HepG2 (cell line): Measurements from ENCODE around the gene PSMD5. TPM values are rescaled to one million over a fixed set of nuclear protein-coding genes. Genes with fewer than 3 reads are reported as not detected.
A peak's percentile ranks its signal among the peaks of the same experiment; 100 is the strongest.

Experiments used
- ADNP ChIP-seq: sonication (generic); formaldehyde crosslinking; IDR thresholded peaks from 2 replicates; pipeline ENCODE4 v1.4.0; 2020; ENCODE audit warnings: missing genetic modification reagents
- AGO1 ChIP-seq: fragments of 200-400 bp; formaldehyde crosslinking; IDR thresholded peaks from 2 replicates; pipeline ENCODE4 v1.6.1; 2017; ENCODE audit warnings: mild to moderate bottlenecking, low read depth, low read length, moderate library complexity; ENCODE audit not compliant: poor library complexity, severe bottlenecking
- DNMT3B ChIP-seq: conservative IDR thresholded peaks from 2 replicates; pipeline ENCODE4 v1.6.1; 2016; ENCODE audit warnings: missing biosample characterization, control low read depth
- HCFC1 ChIP-seq: fragments of 150-350 bp; IDR thresholded peaks from 2 replicates; pipeline ENCODE4 v1.6.1; 2014; ENCODE audit warnings: low read depth, low read length
- HHEX ChIP-seq: IDR thresholded peaks from 2 replicates; pipeline ENCODE4 v1.6.1; 2016; ENCODE audit warnings: control low read depth
- MAFK ChIP-seq, 2 experiments: IDR thresholded peaks in 1 of 2; conservative IDR thresholded peaks in 1 of 2; 2 replicates each; pipeline ENCODE4 v1.6.1; 2011; ENCODE audit warnings: improper control_type of control experiment in 2 of 2, low read length in 2 of 2
- POLR2AphosphoS2 ChIP-seq: IDR thresholded peaks from 2 replicates; pipeline ENCODE4 v1.6.1; 2011; ENCODE audit warnings: low read depth, low read length, improper control_type of control experiment
- RARG ChIP-seq: sonication (generic); formaldehyde crosslinking; IDR thresholded peaks from 2 replicates; pipeline ENCODE4 v1.4.0; 2020; ENCODE audit warnings: low read depth, mild to moderate bottlenecking, missing genetic modification reagents
- SYNCRIP ChIP-seq: fragments of 200-400 bp; formaldehyde crosslinking; IDR thresholded peaks from 2 replicates; pipeline ENCODE4 v1.6.1; 2018; ENCODE audit warnings: mild to moderate bottlenecking, low read depth, low read length; ENCODE audit not compliant: insufficient read depth
- ZMYM4 ChIP-seq: sonication (generic); formaldehyde crosslinking; IDR thresholded peaks from 2 replicates; pipeline ENCODE4 v1.8.1; 2023; ENCODE audit warnings: mild to moderate bottlenecking, missing genetic modification reagents
- ZNF230 ChIP-seq: sonication (generic); formaldehyde crosslinking; IDR thresholded peaks from 2 replicates; pipeline ENCODE4 v1.4.0; 2020; ENCODE audit warnings: mild to moderate bottlenecking, missing genetic modification reagents
- ZNF598 ChIP-seq: sonication (generic); formaldehyde crosslinking; IDR thresholded peaks from 2 replicates; pipeline ENCODE4 v1.5.1; 2020; ENCODE audit warnings: mild to moderate bottlenecking, missing genetic modification reagents, borderline replicate concordance
- ZNF660 ChIP-seq: sonication (generic); formaldehyde crosslinking; IDR thresholded peaks from 2 replicates; pipeline ENCODE4 v1.5.1; 2020; ENCODE audit warnings: mild to moderate bottlenecking, low read depth, missing genetic modification reagents, borderline replicate concordance
- polyA plus RNA-seq, 8 experiments: library from polyadenylated mRNA; depleted of rRNA in 3 of 8; stranded (reverse) in 7 of 8; unstranded in 1 of 8; fragments of >200 nt; fragmentation: Illumina TruSeq in 4 of 8; extraction: Trizol in 4 of 8; gene quantifications; 2 replicates each; pipeline versions ENCODE4 v1.2.1 to v1.2.3, GENCODE V29; 2011 to 2016; ENCODE audit warnings: low read depth in 4 of 8, missing spikeins in 1 of 8, mixed read lengths in 1 of 8; ENCODE audit not compliant: insufficient read depth in 1 of 8
- total RNA-seq, 5 experiments: library from RNA; depleted of rRNA; stranded (reverse); fragments of >200 nt; fragmentation: Illumina TruSeq; extraction: Trizol; gene quantifications; 2 replicates each; pipeline ENCODE4 v1.2.3, GENCODE V29; 2016; ENCODE audit warnings: low read depth in 1 of 5
- TF ChIP-seq, protein P1 (sequence below): sonication (generic); formaldehyde crosslinking; conservative IDR thresholded peaks from 2 replicates; pipeline ENCODE4 v1.4.0; 2020; ENCODE audit warnings: mild to moderate bottlenecking, missing genetic modification reagents, moderate library complexity
- TF ChIP-seq, protein P2 (sequence below): sonication (generic); formaldehyde crosslinking; IDR thresholded peaks from 2 replicates; pipeline ENCODE4 v1.8.1; 2023; ENCODE audit warnings: mild to moderate bottlenecking, moderate library complexity, missing genetic modification reagents
- TF ChIP-seq, protein P3 (sequence below): sonication (generic); formaldehyde crosslinking; IDR thresholded peaks from 2 replicates; pipeline ENCODE4 v1.4.0; 2020; ENCODE audit warnings: low read depth, missing genetic modification reagents
- TF ChIP-seq, protein P4 (sequence below): sonication (generic); formaldehyde crosslinking; IDR thresholded peaks from 2 replicates; pipeline ENCODE4 v1.4.0; 2020; ENCODE audit warnings: missing genetic modification reagents
- TF ChIP-seq, protein P5 (sequence below): IDR thresholded peaks from 2 replicates; pipeline ENCODE4 v1.6.1; 2016; ENCODE audit warnings: low read depth, control low read depth

PSMD5 gene
- total and polyA plus RNA-seq, 2 of the 13 experiments (the other 11 are each of a cell fraction or from before 2014, with no cell fraction given), result 12.7 to 18.1 TPM

DNA sequence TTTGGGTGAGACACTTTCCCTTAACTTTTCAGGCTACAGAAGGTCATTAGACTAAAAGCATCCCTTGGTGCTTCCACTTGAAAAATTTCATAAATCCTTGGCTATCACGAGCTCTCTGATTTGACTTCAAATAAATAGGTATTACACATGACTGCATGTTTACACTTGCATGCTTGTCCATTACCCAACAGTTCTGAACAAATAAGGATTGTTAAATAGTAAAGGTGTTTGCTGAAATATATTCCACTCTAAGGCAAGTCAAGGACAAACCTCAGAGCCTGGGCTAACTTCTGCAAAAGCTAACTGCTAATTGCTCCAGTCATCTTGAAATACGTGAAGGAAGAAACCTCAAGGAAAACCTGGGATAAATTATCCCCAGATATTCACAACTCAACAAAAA lies 64.0 kb downstream of the PSMD5 start (continued):
- TF ChIP-seq, protein P1, sequence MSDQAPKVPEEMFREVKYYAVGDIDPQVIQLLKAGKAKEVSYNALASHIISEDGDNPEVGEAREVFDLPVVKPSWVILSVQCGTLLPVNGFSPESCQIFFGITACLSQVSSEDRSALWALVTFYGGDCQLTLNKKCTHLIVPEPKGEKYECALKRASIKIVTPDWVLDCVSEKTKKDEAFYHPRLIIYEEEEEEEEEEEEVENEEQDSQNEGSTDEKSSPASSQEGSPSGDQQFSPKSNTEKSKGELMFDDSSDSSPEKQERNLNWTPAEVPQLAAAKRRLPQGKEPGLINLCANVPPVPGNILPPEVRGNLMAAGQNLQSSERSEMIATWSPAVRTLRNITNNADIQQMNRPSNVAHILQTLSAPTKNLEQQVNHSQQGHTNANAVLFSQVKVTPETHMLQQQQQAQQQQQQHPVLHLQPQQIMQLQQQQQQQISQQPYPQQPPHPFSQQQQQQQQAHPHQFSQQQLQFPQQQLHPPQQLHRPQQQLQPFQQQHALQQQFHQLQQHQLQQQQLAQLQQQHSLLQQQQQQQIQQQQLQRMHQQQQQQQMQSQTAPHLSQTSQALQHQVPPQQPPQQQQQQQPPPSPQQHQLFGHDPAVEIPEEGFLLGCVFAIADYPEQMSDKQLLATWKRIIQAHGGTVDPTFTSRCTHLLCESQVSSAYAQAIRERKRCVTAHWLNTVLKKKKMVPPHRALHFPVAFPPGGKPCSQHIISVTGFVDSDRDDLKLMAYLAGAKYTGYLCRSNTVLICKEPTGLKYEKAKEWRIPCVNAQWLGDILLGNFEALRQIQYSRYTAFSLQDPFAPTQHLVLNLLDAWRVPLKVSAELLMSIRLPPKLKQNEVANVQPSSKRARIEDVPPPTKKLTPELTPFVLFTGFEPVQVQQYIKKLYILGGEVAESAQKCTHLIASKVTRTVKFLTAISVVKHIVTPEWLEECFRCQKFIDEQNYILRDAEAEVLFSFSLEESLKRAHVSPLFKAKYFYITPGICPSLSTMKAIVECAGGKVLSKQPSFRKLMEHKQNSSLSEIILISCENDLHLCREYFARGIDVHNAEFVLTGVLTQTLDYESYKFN (CRISPR knock-in tag), result peak; percentile 84
- TF ChIP-seq, protein P2, sequence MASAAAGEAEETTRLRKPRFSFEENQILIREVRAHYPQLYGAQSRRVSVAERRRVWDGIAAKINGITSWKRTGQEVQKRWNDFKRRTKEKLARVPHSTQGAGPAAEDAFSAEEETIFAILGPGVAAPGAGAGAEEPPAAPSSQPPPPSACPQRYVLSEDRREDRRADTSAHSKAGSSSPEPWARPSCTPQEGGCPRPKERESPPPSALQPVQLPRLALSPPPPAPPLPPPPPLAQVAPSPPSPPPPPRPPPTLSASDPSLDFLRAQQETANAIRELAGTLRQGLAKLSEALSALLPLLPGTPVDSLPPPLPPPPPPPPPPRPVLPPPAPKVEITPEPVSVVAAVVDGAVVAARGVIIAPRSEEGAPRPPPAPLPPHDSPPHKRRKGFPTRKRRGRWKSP (CRISPR knock-in tag), result no peak; the same call in 1 of the 2 replicates
- TF ChIP-seq ZNF660 (no peak), DNMT3B (CRISPR knock-in tag) (no peak), MAFK (conservative IDR thresholded peaks at IDR 0.05 in 1 of 2, IDR thresholded peaks at IDR 0.05 in 1 of 2; ENCODE audit: low read length in 2 of 2) (no peak), SYNCRIP (no peak), ADNP (CRISPR knock-in tag) (no peak), POLR2AphosphoS2 (no peak), HHEX (CRISPR knock-in tag) (peak; percentile 68; the same call in 1 of the 2 replicates), AGO1 (no peak), ZMYM4 (CRISPR knock-in tag) (no peak; the same call in 1 of the 2 replicates), ZNF230 (CRISPR knock-in tag) (no peak), ZNF598 (CRISPR knock-in tag) (no peak), RARG (CRISPR knock-in tag) (no peak), HCFC1 (no peak)
- TF ChIP-seq, protein P3, sequence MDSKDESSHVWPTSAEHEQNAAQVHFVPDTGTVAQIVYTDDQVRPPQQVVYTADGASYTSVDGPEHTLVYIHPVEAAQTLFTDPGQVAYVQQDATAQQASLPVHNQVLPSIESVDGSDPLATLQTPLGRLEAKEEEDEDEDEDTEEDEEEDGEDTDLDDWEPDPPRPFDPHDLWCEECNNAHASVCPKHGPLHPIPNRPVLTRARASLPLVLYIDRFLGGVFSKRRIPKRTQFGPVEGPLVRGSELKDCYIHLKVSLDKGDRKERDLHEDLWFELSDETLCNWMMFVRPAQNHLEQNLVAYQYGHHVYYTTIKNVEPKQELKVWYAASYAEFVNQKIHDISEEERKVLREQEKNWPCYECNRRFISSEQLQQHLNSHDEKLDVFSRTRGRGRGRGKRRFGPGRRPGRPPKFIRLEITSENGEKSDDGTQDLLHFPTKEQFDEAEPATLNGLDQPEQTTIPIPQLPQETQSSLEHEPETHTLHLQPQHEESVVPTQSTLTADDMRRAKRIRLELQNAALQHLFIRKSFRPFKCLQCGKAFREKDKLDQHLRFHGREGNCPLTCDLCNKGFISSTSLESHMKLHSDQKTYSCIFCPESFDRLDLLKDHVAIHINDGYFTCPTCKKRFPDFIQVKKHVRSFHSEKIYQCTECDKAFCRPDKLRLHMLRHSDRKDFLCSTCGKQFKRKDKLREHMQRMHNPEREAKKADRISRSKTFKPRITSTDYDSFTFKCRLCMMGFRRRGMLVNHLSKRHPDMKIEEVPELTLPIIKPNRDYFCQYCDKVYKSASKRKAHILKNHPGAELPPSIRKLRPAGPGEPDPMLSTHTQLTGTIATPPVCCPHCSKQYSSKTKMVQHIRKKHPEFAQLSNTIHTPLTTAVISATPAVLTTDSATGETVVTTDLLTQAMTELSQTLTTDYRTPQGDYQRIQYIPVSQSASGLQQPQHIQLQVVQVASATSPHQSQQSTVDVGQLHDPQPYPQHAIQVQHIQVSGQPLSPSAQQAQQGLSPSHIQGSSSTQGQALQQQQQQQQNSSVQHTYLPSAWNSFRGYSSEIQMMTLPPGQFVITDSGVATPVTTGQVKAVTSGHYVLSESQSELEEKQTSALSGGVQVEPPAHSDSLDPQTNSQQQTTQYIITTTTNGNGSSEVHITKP (CRISPR knock-in tag), result no peak
- TF ChIP-seq, protein P4, sequence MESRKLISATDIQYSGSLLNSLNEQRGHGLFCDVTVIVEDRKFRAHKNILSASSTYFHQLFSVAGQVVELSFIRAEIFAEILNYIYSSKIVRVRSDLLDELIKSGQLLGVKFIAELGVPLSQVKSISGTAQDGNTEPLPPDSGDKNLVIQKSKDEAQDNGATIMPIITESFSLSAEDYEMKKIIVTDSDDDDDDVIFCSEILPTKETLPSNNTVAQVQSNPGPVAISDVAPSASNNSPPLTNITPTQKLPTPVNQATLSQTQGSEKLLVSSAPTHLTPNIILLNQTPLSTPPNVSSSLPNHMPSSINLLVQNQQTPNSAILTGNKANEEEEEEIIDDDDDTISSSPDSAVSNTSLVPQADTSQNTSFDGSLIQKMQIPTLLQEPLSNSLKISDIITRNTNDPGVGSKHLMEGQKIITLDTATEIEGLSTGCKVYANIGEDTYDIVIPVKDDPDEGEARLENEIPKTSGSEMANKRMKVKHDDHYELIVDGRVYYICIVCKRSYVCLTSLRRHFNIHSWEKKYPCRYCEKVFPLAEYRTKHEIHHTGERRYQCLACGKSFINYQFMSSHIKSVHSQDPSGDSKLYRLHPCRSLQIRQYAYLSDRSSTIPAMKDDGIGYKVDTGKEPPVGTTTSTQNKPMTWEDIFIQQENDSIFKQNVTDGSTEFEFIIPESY (CRISPR knock-in tag), result no peak
- TF ChIP-seq, protein P5, sequence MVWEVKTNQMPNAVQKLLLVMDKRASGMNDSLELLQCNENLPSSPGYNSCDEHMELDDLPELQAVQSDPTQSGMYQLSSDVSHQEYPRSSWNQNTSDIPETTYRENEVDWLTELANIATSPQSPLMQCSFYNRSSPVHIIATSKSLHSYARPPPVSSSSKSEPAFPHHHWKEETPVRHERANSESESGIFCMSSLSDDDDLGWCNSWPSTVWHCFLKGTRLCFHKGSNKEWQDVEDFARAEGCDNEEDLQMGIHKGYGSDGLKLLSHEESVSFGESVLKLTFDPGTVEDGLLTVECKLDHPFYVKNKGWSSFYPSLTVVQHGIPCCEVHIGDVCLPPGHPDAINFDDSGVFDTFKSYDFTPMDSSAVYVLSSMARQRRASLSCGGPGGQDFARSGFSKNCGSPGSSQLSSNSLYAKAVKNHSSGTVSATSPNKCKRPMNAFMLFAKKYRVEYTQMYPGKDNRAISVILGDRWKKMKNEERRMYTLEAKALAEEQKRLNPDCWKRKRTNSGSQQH (CRISPR knock-in tag), result no peak
